T-helper 2 cell treated with Interferon-gamma antibody and Interleukin-4, amounts not matched to agents 100 ng/mL and 5 ng/mL, for 36 hours (primary cell): ENCODE measurements around the gene TCERG1L. TPM values are rescaled to one million over a fixed set of nuclear protein-coding genes. Genes with fewer than 3 reads are reported as not detected.
"Not testable (repeated sequence)": the region's sequence is repeated elsewhere in the genome, so short reads cannot be mapped to it uniquely, and the experiment has no call there.

Source experiments
- intact Hi-C: fragments of 100-400 bp; cut with micrococcal nuclease; formaldehyde crosslinking; loops from one replicate; pipeline ENCODE4 v1.15.1; 2023
- total RNA-seq: library from RNA; stranded (reverse); gene quantifications from 2 replicates; pipeline ENCODE4 v1.2.3, GENCODE V29; 2022

The TCERG1L gene
- total RNA-seq, 1 donor from 2014 or later = not detected

- intact Hi-C loops = no loop called here
Measured at GRCh38 chr10:131147301-131147975, 164.1 kb downstream of the TCERG1L start.

GRCh38 chr10:131146790-131147189 is 164.7 kb downstream of the TCERG1L start:
- intact Hi-C loops = no loop called here

DNA sequence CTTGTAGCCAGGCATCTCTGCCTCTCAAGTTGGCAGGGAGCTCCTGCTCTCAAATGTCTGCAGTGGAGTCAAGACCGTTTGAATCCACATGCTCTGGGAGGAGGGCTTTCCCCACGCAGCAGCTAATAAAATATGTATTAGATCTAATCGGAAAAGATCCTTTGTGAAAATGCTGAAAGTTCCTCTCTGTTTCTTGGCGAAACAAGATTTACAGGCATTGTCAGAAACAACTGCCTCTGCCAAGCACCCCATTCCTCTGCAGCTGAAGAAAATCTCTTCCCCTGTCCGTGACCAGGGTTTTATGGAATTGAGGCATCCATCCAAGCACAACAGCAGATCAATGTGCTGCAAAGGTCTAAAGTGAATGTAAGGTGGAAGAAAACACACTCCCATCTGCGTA is 165.8 kb downstream of the TCERG1L start:
- intact Hi-C loops = no loop called here

DNA sequence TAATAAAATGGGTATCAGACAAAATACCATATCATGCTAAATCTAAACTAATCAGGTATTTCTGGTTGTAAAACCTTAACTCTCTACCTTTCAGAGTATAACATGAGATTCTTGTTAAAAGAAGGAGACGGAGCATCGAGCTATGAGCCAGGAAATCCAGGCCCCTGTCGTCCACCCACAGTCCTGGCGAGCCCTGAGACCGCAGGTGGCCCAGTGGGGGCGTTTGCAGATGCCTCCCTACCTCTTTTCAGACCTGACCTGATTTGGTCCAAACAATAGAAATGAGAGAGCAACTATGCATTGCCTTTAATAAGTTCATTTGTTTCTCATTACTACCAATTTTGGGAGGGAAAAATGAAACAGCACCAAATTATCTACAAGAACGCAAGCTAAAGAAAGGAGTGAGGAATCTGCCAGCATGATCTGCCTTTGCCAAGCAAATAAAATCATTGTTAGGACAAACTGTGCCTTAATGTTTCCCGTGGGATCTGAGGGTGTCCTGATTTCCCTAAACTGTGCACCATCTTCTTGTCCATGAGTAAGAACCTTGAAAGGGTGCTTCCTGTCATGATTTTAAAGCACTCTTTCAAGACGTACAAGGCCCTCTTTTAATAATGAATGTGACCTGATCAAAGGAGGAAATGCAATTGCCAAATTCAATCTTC is 166.7 kb downstream of the TCERG1L start:
- intact Hi-C loops = no loop called here

DNA sequence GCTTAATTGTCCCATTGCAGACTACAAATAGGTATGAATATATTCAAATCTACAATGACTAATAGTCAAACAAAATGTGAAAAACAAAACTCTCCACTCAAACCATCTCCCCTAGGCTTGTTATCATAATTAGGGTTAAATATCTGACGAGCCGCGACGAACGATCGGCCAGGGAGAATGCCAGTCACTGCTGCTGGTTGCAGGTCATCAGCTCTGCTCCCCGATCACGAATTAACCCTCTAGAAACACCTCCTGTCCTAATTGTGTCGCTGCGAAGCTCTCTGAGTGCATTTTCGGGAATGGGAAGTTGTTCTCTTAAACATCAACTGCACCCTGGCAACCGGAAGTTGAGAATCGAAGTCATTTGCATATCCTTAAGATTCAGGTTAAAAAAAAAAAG is 167.3 kb downstream of the TCERG1L start:
- intact Hi-C loops = no loop called here

GRCh38 chr10:131143425-131144165 is 167.9 kb downstream of the TCERG1L start:
- intact Hi-C loops = no loop called here

DNA sequence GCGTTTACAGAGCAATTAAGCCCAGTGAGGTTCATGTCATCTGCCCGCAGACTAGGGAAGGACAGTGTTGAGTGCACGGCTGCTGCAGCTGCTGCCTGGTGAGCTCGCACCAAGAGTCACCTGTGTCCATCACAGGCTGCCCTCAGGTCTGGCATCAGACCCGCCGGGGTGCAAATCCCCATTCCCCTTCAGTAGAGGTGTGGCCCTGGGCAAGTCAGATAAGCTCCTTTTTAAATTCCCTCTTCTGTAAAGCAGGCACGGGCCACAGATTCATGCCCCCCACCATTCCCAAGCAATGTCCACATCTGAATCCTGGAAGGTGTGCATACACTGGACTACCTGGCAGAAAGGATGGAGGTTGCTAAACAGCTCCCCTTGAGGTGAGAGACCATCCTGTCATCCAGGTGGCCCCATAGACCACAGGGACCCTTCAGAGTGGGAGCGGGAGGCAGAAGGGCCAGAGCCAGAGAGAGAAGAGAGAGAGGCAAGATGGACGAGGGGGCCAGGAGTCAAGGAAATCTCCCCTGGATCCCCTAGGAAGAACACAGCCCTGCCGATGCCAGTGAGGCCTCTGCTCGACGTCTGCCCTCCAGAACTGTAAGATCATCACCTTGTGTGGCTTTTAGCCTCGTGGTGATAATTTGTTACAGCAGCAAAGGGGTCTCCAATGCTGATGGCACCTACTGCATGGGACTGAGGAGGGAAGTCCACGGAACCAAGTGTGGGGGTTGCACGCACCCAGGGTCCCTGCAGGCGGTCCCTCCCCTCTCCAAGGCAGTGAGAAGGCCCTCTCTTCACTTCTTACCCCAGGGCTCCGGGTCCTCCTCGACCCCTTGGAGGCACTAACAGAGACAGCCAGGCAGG is 168.8 kb downstream of the TCERG1L start:
- intact Hi-C loops = no loop called here

DNA sequence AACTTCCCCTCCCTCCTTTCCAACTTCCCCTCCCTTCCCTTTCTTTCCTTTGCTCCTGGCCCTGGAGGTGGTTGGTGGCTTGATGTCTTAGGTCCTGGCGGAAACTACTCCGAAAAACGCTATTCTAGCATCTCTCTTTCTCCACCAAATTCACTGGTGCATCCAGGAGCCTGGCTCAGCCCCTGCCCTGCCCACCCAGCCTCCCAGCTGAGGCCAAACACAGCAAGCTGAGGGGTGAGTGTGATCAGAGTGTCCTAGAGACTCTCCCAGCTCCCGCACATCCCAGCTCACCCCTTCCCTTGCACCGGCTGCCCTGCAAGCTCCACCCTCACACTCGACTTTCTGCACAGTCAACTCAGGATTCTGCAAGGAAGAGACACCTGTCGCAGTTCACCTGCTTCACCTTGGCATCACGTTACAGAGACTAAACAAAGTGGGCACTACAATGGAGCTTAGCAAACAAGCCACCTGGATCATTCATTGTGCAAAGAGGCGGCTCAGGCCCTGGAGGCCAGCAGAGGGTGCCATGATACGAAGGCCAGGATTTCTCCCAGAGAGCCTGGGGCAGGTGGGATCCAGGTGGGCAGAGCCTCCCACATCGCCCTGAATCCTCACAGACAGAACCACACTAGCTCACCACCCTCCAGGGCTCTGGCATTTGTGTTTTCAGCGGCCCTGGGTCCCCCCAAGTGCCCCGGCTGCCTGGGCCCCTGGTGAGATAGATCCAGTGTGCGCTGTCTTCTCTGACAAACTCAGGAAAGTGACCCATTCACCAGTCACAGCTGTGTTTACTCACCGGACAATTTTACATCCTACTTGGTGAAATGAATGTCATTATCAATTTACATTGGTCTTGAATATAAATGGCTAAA is 169.6 kb downstream of the TCERG1L start:
- intact Hi-C loops = no loop called here

GRCh38 chr10:131141207-131141606 is 170.3 kb downstream of the TCERG1L start:
- intact Hi-C loops = no loop called here

- intact Hi-C loops = no loop called here
Measured at GRCh38 chr10:131140606-131141005, 170.9 kb downstream of the TCERG1L start.

- intact Hi-C loops = no loop called here
Measured at GRCh38 chr10:131137223-131137622, 174.3 kb downstream of the TCERG1L start.

- intact Hi-C loops = not testable (repeated sequence)
Measured at GRCh38 chr10:131136336-131136735, 175.2 kb downstream of the TCERG1L start.

DNA sequence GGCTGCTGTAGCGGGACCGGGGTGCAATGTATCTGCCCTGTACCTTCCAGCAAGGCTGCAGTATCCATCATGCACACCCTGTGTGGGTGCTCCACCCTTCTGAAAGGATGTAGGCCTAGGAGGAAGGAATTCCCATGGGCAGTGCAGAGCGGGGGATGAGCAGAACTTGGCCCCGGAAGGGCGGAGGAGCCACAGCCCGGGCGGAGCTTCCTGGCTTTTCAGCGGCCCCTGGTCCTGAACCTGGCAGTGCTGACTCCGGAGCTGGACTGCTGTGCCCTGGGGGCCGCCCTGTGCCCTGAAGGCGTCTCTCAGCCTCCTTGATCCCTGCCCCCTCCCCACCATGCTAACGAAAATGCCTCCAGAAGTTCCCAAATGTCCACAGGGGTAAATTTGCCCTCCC is 175.8 kb downstream of the TCERG1L start:
- intact Hi-C loops = no loop called here

GRCh38 chr10:131134651-131135050 is 176.9 kb downstream of the TCERG1L start:
- intact Hi-C loops = no loop called here

DNA sequence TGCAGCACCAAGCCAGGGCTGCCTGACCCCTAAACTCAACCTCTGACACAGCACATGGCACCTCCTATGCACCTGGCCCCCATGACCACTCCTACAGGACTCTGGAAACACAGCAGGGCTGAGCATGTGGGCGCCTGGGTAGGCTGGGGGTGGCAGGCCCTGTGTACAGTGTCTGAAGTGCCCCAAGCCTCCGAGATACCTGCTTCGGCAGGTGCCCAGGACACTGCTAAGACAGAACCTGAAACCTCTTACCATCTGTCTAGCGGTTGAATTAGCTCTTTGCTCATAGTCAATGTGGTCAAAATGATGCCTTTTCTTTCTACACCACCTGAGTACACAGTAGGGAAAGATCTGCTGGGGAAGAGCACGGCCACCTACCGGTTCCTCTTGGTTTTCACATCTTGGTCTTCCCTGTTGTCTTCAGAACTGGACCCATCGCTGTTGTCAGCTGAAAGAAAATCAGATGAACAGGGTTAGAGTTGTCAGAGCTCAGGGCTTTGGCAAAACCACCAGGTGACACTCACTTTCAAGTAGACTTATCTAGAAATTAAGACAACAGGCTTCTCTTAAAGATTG is 177.4 kb downstream of the TCERG1L start:
- intact Hi-C loops = no loop called here

- intact Hi-C loops = no loop called here
Measured at GRCh38 chr10:131132681-131133080, 178.8 kb downstream of the TCERG1L start.

DNA sequence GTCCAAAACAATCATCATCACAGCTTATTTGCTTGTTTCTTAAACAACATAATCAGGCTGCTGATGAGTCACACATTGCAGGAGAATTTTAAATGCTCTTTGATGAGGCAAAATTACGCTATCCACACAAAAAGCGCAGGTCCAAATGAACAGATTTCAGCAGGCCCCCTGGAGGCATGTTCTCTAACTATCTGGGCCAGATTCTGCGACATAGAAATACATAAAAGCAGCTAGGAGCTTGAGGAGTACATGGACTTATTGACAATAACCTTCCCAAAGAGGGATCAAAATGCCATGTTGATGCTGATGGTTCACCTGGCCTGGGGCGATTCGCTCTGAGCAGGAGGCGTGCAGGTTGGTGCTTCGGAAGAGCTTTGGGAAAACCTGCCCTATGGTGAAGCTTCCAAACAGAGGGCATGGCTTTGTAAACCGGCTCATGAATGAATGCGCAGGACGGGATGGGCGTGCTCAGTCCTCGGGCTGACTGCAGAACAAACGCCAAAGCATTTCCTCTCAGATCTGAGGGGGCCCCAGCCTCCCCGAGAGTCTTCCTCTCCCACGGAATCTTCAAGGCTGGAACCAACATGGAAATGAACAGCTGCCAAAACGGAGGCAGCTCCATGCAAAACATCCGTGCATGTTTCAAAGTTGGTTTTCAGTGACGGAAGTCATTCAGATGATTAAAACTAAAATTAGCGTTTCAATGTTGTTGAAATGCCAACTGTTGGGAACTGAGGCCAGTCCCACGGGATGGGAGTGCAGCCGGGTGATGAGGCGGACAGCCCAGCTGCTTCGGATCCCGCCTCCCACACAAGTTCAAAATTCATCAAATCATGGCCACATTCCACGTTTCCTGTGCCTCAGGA is 179.6 kb downstream of the TCERG1L start:
- intact Hi-C loops = no loop called here

- intact Hi-C loops = no loop called here
Measured at GRCh38 chr10:131130025-131130424, 181.5 kb downstream of the TCERG1L start.

- intact Hi-C loops = no loop called here
Measured at GRCh38 chr10:131129544-131129943, 182.0 kb downstream of the TCERG1L start.
